ENCODE results near the gene BCL6B.
"Not testable (repeated sequence)": the region's sequence is repeated elsewhere in the genome, so short reads cannot be mapped to it uniquely, and the experiment has no call there.

BCL6B gene
- long read RNA-seq, donor 1, partial matches to known transcripts = 8 of 9 reads
- long read RNA-seq, donor 1, other reads (novel, unspliced or antisense) = 0 of 9 reads
- long read RNA-seq, donor 2, partial matches to known transcripts = 0 of 2 reads
- long read RNA-seq, donor 2, other reads (novel, unspliced or antisense) = 0 of 2 reads
- long read RNA-seq, donor 3, partial matches to known transcripts = 0 of 2 reads
- long read RNA-seq, donor 3, other reads (novel, unspliced or antisense) = 0 of 2 reads
- long read RNA-seq, donor 4, partial matches to known transcripts = 22 of 23 reads
- long read RNA-seq, donor 4, other reads (novel, unspliced or antisense) = 0 of 23 reads
- long read RNA-seq, donor 5, transcript BCL6B-201 (9 exons, 3,555 nt) = major isoform, 6 of 6 reads
- long read RNA-seq, donor 5, partial matches to known transcripts = 0 of 6 reads
- long read RNA-seq, donor 5, other reads (novel, unspliced or antisense) = 0 of 6 reads
- long read RNA-seq, donor 6, partial matches to known transcripts = 0 of 2 reads
- long read RNA-seq, donor 6, other reads (novel, unspliced or antisense) = 0 of 2 reads
- long read RNA-seq, donor 7 = 0 reads
- long read RNA-seq, donor 8, partial matches to known transcripts = 0 of 3 reads
- long read RNA-seq, donor 8, other reads (novel, unspliced or antisense) = 0 of 3 reads

DNA sequence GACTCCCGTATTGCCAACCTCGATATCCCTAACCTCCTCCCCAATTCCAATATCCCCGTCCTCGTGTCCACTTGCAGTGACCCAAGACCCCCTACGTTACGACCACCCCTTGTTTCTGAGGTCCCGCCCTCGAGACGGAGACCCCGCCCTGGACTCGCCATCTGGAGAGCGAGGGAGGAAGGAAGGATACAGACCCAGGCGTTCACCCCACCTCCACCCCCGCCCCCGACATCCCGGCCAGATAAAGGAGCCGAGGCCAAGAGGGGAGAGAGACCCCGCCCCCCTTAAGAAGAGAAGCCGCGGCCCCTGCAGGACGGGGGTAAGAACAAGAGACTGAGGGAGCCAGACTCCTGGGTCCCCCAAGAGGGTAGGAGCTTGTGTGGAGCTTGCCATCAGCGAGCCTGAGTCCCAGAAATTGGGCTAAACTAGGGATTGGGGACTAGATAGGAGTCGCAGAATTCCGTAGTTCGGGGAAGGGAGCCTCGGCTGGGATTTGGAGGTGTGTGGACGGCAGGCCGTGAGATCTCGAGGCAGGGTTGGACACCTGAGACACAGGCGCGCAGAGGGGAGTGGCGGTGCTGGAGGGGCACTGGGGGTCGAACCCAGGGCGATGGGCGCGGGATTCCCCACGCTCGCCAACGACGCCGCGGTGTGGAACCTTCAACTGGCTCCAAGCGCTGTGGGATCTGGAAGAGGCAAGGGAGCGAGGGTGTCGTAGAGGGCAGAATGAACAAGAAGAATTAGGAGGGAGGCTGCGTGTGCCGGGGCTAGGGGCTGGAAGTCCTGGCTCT lies at the start of gene BCL6B:
TSS of gene BCL6B (plus strand) at position 270 of the 791 bp plus-strand sequence. CDS start 622 bp downstream, outside the sequence.
- DNase-seq = no peak

- DNase-seq = not testable (repeated sequence)
These were observed 43.4 kb upstream of the BCL6B start for GRCh38 chr17:6979440-6979839.

DNA sequence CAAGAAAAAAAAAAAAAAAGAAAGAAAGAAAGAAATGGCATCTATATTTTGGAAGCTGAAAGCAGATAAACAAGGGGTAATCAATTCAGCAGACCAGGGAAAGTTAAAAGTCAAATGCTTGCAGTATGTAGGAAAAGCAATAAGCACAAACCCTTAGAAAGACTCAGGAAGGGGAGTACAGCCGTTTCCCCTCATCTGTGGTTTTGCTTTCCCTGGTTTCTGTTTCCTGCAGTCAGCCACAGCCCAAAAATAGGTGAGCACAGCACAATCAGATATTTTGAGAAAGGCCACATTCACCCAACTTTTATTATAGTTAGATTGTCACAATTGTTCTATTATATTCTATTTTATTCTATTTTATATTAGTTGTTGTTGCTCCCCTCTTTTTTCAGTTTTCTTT lies 41.4 kb upstream of the BCL6B start:
- no peak for DNase-seq

DNA sequence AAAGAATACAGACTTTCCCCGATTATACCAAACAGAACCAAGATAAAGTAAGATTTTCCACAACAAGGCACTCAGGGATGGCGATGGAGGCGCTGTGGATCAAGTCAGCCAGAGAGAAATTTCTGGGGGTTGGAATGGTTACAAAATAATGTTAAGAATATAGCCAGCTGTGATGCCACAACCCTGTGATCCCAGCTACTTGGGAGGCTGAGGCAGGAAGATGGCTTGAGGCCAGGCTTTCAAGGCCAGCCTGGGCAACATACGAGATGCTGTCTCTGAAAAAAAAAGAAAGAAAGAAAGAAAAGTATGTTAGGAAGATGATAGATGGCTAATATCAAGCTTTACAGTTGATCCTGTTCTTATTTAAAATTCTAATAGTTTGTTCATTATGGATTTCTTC lies 37.6 kb upstream of the BCL6B start:
- DNase-seq = no peak

DNA sequence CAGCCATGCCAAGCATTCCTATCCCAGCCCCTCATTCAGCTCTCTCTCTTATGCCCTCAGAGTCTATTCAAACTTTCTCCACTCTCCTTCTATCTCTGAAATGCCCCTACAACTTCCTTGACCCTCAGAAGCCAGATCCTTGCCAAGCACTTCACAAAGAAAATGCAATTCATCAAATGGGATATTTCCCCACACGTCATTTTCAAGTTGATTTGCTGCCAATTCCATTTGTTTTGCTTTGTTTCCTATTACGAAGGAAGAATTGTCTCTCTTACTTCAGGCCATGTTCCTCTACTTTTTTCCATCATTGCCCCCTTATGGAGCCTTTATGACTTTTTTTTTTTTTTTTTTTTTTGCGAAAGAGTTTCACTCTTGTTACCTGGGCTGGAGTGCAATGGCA lies 36.2 kb upstream of the BCL6B start:
- DNase-seq = no peak

- no peak for DNase-seq
These were observed 33.1 kb upstream of the BCL6B start for GRCh38 chr17:6989779-6990178.

GRCh38 chr17:6993613-6994056 lies 29.2 kb upstream of the BCL6B start:
- not testable (repeated sequence) for DNase-seq

- no peak for DNase-seq
These were observed 28.7 kb upstream of the BCL6B start for GRCh38 chr17:6994118-6994598.

DNA sequence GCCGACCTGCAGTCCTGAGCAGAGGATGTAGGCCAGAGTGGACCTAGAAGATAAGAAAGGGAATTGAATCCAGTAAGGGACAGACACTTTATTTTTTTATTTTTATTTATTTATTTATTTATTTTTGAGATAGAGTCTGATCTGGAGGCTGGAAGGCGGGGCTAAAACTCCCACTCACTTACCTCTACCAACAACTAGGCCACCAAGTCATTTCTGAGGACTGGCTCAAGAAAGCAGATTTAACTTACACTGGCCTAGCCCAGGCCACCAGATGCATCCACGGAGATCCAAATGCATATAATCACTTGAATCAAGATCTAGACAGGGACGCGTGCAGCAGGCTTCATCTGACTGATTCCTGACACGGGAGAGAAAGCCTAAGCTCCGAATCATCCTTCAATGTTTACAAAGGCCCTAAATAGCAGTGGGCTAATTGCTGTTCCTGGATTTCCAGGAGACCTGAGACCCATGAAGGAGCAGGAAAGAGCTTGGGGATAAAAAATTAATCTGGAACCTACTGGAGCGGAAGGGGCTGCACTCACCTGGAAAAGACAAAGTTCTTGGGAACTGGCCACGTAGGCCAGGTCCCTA lies 28.1 kb upstream of the BCL6B start:
- DNase-seq = no peak

DNA sequence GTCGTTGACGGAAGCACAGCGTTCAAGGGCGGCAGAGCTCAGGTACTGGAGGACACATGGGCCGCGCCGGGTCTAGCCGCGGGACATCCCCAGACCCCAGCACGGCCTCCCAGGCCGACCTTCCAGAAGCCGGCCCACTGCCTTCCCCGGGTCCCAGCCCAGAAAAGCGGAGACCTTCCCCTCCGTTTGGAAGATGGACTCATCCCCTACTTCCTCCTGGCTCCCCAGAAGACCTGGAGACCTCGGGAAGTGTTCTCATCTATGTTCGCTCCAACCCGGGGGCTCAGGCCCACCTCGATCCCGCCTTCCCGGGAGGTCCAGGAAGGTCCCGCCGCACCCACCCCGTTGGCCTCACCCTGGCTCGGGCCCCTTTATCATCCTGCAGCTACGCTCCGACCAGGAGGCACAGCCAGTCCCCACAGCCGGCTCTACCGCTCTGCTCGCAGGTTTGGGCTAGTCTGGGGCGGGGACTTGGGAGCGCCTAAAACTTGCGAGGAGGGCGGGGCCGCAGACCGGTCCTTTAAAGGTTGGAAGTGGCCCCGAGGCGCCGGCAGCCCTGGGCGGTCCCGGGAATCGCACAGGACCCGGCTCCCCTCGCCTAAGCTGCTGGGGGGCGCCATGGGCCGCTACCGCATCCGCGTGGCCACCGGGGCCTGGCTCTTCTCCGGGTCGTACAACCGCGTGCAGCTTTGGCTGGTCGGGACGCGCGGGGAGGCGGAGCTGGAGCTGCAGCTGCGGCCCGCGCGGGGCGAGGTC lies 27.2 kb upstream of the BCL6B start, which contains the start of gene ALOX12:
TSS of gene ALOX12 (plus strand) at position 550 of the 756 bp plus-strand sequence. CDS start at position 619, 69 bp downstream.
- peak; percentile 64 for DNase-seq

GRCh38 chr17:6996256-6997011 lies 26.4 kb upstream of the BCL6B start:
- DNase-seq = peak; percentile 39

GRCh38 chr17:6997171-6997570 lies 25.7 kb upstream of the BCL6B start:
- DNase-seq = no peak

DNA sequence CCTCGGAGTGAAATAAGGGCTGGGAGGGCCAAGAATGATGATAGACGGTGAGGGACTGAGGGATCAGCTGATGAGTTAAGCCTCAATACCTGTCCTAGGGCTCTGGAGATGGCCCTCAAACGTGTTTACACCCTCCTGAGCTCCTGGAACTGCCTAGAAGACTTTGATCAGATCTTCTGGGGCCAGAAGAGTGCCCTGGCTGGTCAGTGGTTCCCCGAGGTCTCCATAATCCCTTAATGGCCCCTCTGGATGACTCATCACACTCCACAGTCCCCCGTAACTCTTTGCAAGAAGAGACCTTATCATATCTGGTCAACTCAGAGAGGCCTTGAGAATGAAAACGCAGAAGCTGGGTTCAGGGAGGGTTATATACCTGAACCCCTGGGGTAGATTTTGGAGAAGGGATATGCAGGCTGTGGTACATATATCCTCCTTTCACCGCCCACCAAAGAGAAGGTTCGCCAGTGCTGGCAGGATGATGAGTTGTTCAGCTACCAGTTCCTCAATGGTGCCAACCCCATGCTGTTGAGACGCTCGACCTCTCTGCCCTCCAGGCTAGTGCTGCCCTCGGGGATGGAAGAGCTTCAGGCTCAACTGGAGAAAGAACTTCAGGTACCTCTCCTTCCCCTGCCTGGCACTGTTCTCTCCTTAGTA lies 23.9 kb upstream of the BCL6B start:
- DNase-seq = no peak

DNA sequence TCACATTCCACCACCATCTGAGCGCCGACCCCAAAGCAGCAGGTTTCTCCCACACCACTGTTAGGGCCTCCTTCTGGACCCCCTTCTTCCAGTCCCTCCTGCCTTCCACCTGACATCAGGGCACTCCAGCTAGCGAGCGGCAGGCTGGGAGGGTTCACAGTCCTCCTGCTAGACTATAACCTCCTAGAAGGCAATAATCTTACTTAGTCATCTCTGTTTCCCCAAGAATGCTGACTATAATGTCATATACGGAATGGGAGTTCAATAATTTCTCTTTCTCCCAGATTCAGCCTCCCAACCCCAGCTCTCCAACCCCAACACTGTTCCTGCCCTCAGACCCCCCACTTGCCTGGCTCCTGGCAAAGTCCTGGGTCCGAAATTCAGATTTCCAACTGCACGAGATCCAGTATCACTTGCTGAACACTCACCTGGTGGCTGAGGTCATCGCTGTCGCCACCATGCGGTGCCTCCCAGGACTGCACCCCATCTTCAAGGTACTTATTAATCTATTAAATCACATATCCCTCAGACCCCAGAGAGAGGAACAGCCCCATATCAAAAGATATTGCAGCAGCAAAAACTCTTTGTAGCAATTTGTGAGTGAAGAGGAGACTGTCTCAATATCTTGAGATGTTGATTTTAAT lies 21.4 kb upstream of the BCL6B start:
- no peak for DNase-seq

DNA sequence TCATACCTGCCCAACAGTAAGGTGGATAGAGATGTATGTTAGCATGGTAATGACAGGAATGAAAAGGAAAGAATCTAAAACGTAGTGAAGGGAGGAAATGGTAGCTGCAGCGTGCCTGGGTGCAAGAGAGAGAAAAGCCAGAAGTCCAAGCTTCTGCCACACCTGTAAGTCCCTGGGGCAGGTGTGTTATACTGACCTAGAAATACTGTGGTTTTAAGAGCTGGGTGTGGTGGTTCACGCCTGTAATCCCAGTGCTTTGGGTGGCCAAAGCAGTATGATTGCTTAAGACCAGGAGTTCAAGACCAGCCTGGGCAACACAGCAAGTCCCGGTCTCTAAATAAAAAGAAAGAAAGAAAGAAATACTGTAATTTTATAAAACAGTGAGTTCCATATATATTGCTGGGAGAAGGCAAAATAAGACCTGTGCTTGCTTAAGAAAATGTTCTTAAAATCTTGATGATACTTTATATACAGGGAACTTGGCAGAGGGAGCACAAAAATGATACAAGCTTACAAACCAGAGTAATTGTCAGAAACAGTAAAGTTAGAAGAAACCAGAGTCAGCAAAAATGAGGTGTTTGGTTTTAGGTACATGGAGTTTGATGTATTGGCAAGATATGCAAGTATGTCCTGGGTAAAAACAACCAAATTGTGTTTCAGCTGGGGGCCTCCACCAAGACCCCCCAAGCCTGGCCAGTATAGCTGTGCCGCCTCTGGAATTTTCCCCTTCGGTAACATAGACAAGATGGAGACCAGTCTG lies 20.4 kb upstream of the BCL6B start:
- no peak for DNase-seq

- DNase-seq = no peak
These were observed 19.1 kb upstream of the BCL6B start for GRCh38 chr17:7003745-7004144.

- peak; percentile 54 for DNase-seq
These were observed 18.2 kb upstream of the BCL6B start for GRCh38 chr17:7004398-7005253.

DNA sequence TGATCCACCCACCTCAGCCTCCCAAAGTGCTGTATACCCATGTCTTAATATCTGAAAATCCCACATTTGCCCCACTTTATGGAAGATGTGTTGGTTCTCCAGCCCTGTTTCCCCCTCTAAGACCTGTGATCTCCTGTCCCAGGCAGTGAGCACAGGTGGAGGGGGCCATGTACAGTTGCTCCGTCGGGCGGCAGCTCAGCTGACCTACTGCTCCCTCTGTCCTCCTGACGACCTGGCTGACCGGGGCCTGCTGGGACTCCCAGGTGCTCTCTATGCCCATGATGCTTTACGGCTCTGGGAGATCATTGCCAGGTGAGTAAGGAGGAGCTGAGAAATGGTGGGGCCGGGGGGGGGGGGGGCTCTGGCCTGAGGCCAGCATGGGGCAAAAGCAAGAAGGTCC lies 17.1 kb upstream of the BCL6B start:
- DNase-seq = no peak
